ENCODE data around the gene DUSP9. TPM values are rescaled to one million over a fixed set of nuclear protein-coding genes. Genes with fewer than 3 reads are reported as not detected.

Gene DUSP9
- total RNA-seq, 1 experiment from 2014 or later: 2.4 TPM

GRCh38 chrX:153608376-153608775, 38.6 kb upstream of the DUSP9 start:
- Histone ChIP-seq H2BK5ac (ENCODE audit: insufficient read length, low read length) (no peak overlapping the region), H3K9ac (ENCODE audit: extremely low read depth, insufficient read length, low read length) (no peak overlapping the region), H3K56ac (ENCODE audit: insufficient read length, low read depth, low read length) (no peak overlapping the region), H4K91ac (ENCODE audit: insufficient read length, low read depth, low read length) (no peak overlapping the region), H2AFZ (ENCODE audit: low read length) (no peak overlapping the region), H3K23me2 (ENCODE audit: insufficient read length, low read depth, low read length, poor library complexity, severe bottlenecking) (peaks cover 5% of the 10 kb centered on the region), H3K4ac (ENCODE audit: low read depth, low read length) (no peak overlapping the region), H2BK120ac (ENCODE audit: low read depth, low read length, poor library complexity, severe bottlenecking) (no peak overlapping the region), H3K27ac (ENCODE audit: insufficient read length, low read depth, low read length) (no peak overlapping the region), H3K23ac (ENCODE audit: insufficient read length, low read depth, low read length) (no peak overlapping the region), H3K4me2 (ENCODE audit: insufficient read depth, insufficient read length, low read length) (no peak overlapping the region), H3K79me2 (ENCODE audit: insufficient read depth, low read length) (no peaks in the 10 kb centered on the region), H3K4me1 (ENCODE audit: insufficient read depth, low read length) (no peaks in the 10 kb centered on the region), H2AK5ac (ENCODE audit: insufficient read length, low read length) (no peak overlapping the region), H2BK12ac (ENCODE audit: insufficient read length, low read depth, low read length) (no peak overlapping the region), H3T11ph (ENCODE audit: low read length) (no peak overlapping the region), H3K27me3 (ENCODE audit: insufficient read depth, low read length) (no peaks in the 10 kb centered on the region; the same call in 1 of the 2 replicates), H2BK15ac (ENCODE audit: low read depth, low read length) (no peak overlapping the region), H4K20me1 (ENCODE audit: control insufficient read depth, insufficient read depth, insufficient read length) (no peaks in the 10 kb centered on the region), H3K9me3 (ENCODE audit: control insufficient read depth, low read depth, low read length) (peaks cover 29% of the 10 kb centered on the region), H3K14ac (ENCODE audit: insufficient read depth, low read length) (no peak overlapping the region), H4K8ac (replicated peaks; ENCODE audit: insufficient read length, low read depth, low read length) (no peak overlapping the region), H2BK20ac (ENCODE audit: low read depth, low read length, poor library complexity, severe bottlenecking) (no peak overlapping the region), H3K18ac (ENCODE audit: insufficient read length, low read depth, low read length) (no peak overlapping the region), H3K79me1 (ENCODE audit: insufficient read depth, low read depth, low read length, poor library complexity, severe bottlenecking) (no peaks in the 10 kb centered on the region), H4K5ac (ENCODE audit: insufficient read length, low read depth, low read length) (no peak overlapping the region)
- Mint-ChIP-seq H3K36me3 (ENCODE audit: insufficient read depth in 1 of 3, low read depth in 3 of 3) (peaks cover 0 to 3% (median 0%) of the 10 kb centered on the region in 3 experiments; a peak in 3 of 7 replicates), H3K4me3 (no peak overlapping the region), H3K4me1 (0 out of 4 replicates have a peak, but pooled peaks cover 0 to 3% of the 10 kb centered on the region in 2 experiments), H3K27ac (no peak overlapping the region), H3K9me3 (peaks cover 64 to 76% of the 10 kb centered on the region in 2 experiments), H3K27me3 (ENCODE audit: low read depth) (peaks cover 84% of the 10 kb centered on the region)
- no CpG with 5 or more reads among the region's 2 CpGs for WGBS (ENCODE audit: extremely low coverage, insufficient read length, low lambda C conversion rate)
- TF ChIP-seq, protein P1, sequence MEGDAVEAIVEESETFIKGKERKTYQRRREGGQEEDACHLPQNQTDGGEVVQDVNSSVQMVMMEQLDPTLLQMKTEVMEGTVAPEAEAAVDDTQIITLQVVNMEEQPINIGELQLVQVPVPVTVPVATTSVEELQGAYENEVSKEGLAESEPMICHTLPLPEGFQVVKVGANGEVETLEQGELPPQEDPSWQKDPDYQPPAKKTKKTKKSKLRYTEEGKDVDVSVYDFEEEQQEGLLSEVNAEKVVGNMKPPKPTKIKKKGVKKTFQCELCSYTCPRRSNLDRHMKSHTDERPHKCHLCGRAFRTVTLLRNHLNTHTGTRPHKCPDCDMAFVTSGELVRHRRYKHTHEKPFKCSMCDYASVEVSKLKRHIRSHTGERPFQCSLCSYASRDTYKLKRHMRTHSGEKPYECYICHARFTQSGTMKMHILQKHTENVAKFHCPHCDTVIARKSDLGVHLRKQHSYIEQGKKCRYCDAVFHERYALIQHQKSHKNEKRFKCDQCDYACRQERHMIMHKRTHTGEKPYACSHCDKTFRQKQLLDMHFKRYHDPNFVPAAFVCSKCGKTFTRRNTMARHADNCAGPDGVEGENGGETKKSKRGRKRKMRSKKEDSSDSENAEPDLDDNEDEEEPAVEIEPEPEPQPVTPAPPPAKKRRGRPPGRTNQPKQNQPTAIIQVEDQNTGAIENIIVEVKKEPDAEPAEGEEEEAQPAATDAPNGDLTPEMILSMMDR (conservative IDR thresholded peaks at IDR 0.05): no peak
- no peak for DNase-seq
